Endothelial cell of umbilical vein (primary cell): ENCODE measurements around the gene SP100. TPM values are rescaled to one million over a fixed set of nuclear protein-coding genes. Genes with fewer than 3 reads are reported as not detected.

Experiments used
- BruUV-seq: library from RNA; stranded (reverse); fragments of 400-500 nt; replicated peaks from 2 replicates; lab custom pipeline; 2021; lab: Mats Ljungman, UMichigan
- CTCF ChIA-PET: fragments of 300-600, 350-600 bp; sonication (Branson Sonifier 250); formaldehyde crosslinking; loops from one replicate; lab custom pipeline; 2021; ENCODE audit warnings: antibody characterized with exemption, inconsistent platforms; lab: Charles Lee
- POLR2A ChIA-PET: fragments of 300-600, 350-600 bp; sonication (Branson Sonifier 250); formaldehyde crosslinking; loops from one replicate; lab custom pipeline; 2021; ENCODE audit warnings: antibody characterized with exemption, inconsistent platforms; lab: Charles Lee
- DNase-seq: peaks from one replicate; pipeline ENCODE4 v3.0.0-alpha.2; 2011; ENCODE audit warnings: low read depth, low spot score
- FAIRE-seq: peaks from 2 replicates; lab custom pipeline; 2011; peaks lifted over from hg19 to GRCh38; lab: Jason Lieb, UNC
- H2AFZ ChIP-seq: 2 replicates; pipeline ENCODE4 v1.6.0; 2012; ENCODE audit warnings: low read depth, low read length, control low read depth, inconsistent platforms
- H3K27ac ChIP-seq: 2 replicates; pipeline ENCODE4 v1.5.1; 2011; ENCODE audit warnings: low read depth, mild to moderate bottlenecking, control low read depth, low read length, moderate library complexity; ENCODE audit not compliant: insufficient read depth
- H3K27me3 ChIP-seq, 2 experiments: 2 replicates each; pipeline versions ENCODE4 v1.6.0 to v1.6.1; 2011; ENCODE audit warnings: low read length in 2 of 2, mixed read lengths in 1 of 2; ENCODE audit not compliant: control insufficient read depth in 2 of 2, insufficient read depth in 2 of 2
- H3K36me3 ChIP-seq, 2 experiments: 2 replicates in 1 of 2; 3 replicates in 1 of 2; pipeline ENCODE4 v1.5.1; 2011; ENCODE audit warnings: low read length in 2 of 2, mild to moderate bottlenecking in 1 of 2, moderate library complexity in 1 of 2; ENCODE audit not compliant: control insufficient read depth in 2 of 2, insufficient read depth in 2 of 2; ENCODE audit errors: extremely low read depth in 1 of 2
- H3K4me1 ChIP-seq: 3 replicates; pipeline ENCODE4 v1.5.1; 2011; ENCODE audit warnings: mild to moderate bottlenecking, low read length; ENCODE audit not compliant: control insufficient read depth, insufficient read depth; ENCODE audit errors: extremely low read depth
- H3K4me2 ChIP-seq: 2 replicates; pipeline ENCODE4 v1.6.1; 2011; ENCODE audit warnings: low read length, control low read depth, mixed read lengths; ENCODE audit not compliant: insufficient read depth
- H3K4me3 ChIP-seq, 3 experiments: fragments of 200-600 bp in 1 of 3; sonication (generic), shearing (Covaris generic) in 1 of 3; replicated peaks in 1 of 3; 2 replicates each; pipeline ENCODE4 v1.5.1; 2011 to 2016; ENCODE audit warnings: control low read depth in 3 of 3, low read length in 3 of 3, mild to moderate bottlenecking in 2 of 3, inconsistent platforms in 1 of 3, low read depth in 1 of 3, moderate library complexity in 1 of 3; ENCODE audit not compliant: insufficient read depth in 1 of 3
- H3K79me2 ChIP-seq: 2 replicates; pipeline ENCODE4 v1.6.0; 2012; ENCODE audit warnings: low read length, inconsistent platforms; ENCODE audit not compliant: control insufficient read depth, insufficient read depth
- H3K9ac ChIP-seq: replicated peaks from 2 replicates; pipeline ENCODE3; 2011; ENCODE audit warnings: low read length, control low read depth; ENCODE audit not compliant: insufficient read depth; ENCODE audit errors: extremely low read depth
- H3K9me1 ChIP-seq: replicated peaks from 3 replicates; pipeline ENCODE4 v1.6.0; 2011; ENCODE audit warnings: mild to moderate bottlenecking, low read length; ENCODE audit not compliant: control insufficient read depth, insufficient read depth; ENCODE audit errors: extremely low read depth
- H3K9me3 ChIP-seq: replicated peaks from 2 replicates; pipeline ENCODE4 v1.5.1; 2012; ENCODE audit warnings: low read length, inconsistent platforms; ENCODE audit not compliant: control insufficient read depth, insufficient read depth
- H4K20me1 ChIP-seq: replicated peaks from 2 replicates; pipeline ENCODE3; 2011; ENCODE audit warnings: mild to moderate bottlenecking, low read length; ENCODE audit not compliant: control insufficient read depth, insufficient read depth; ENCODE audit errors: extremely low read depth
- EZH2 ChIP-seq: IDR thresholded peaks from 2 replicates; pipeline ENCODE4 v1.6.1; 2012; ENCODE audit warnings: borderline replicate concordance, low read depth, mild to moderate bottlenecking, moderate library complexity, low read length, inconsistent platforms; ENCODE audit not compliant: severe bottlenecking
- FOS ChIP-seq: IDR thresholded peaks from 2 replicates; pipeline ENCODE4 v1.6.1; 2011; ENCODE audit warnings: mild to moderate bottlenecking, low read length, moderate library complexity, borderline replicate concordance; ENCODE audit not compliant: insufficient read depth
- GATA2 ChIP-seq: IDR thresholded peaks from 2 replicates; pipeline ENCODE4 v1.7.0; 2011; ENCODE audit warnings: low read depth, mild to moderate bottlenecking, moderate library complexity, mixed read lengths, low read length; ENCODE audit not compliant: insufficient read length, insufficient read depth
- JUN ChIP-seq: IDR thresholded peaks from 2 replicates; pipeline ENCODE4 v1.6.1; 2011; ENCODE audit warnings: borderline replicate concordance, low read depth; ENCODE audit not compliant: insufficient read length, insufficient read depth
- MYC ChIP-seq: IDR thresholded peaks from one replicate; pipeline ENCODE4 v1.6.1; 2011; ENCODE audit warnings: mild to moderate bottlenecking, low read depth, low read length
- POLR2A ChIP-seq: IDR thresholded peaks from 2 replicates; pipeline ENCODE4 v1.6.1; 2012; ENCODE audit warnings: low read depth, mild to moderate bottlenecking, control low read depth, low read length
- POLR2AphosphoS5 ChIP-seq: IDR thresholded peaks from 2 replicates; pipeline ENCODE4 v1.6.1; 2012; ENCODE audit warnings: low read depth, mild to moderate bottlenecking, control low read depth, low read length, moderate library complexity; ENCODE audit not compliant: insufficient read depth
- dilution Hi-C: fragments of 300-500 bp; cut with MboI; formaldehyde crosslinking; loops from one replicate; pipeline ENCODE4 v1.15.0; 2019; ENCODE audit warnings: low sequenced_read_pairs; ENCODE audit not compliant: extremely low pct_ligation_motif_present
- intact Hi-C: fragments of 100-400 bp; cut with micrococcal nuclease; formaldehyde crosslinking; loops from one replicate; pipeline ENCODE4 v1.10.0; 2022
- polyA plus RNA-seq, 4 experiments: library from polyadenylated mRNA; depleted of rRNA in 3 of 4; stranded (reverse) in 3 of 4; unstranded in 1 of 4; fragments of >200 nt; gene quantifications; 2 replicates each; pipeline versions ENCODE4 v1.2.1 to v1.2.3, GENCODE V29; 2011 to 2012; ENCODE audit warnings: missing spikeins in 1 of 4
- total RNA-seq: library from RNA; stranded (reverse); gene quantifications from 2 replicates; pipeline ENCODE4 v1.2.3, GENCODE V29; 2021
- TF ChIP-seq, protein P1 (sequence below): IDR thresholded peaks from 2 replicates; pipeline ENCODE4 v1.6.1; 2011; ENCODE audit not compliant: insufficient read depth, insufficient read length
- TF ChIP-seq, protein P2 (sequence below), 2 donors: IDR thresholded peaks; 1 replicate in 1 of 2; 2 replicates in 1 of 2; pipeline ENCODE4 v1.5.1; 2011; ENCODE audit warnings: low read length in 2 of 2, mild to moderate bottlenecking in 2 of 2, moderate library complexity in 2 of 2, control low read depth in 1 of 2, inconsistent platforms in 1 of 2, low read depth in 1 of 2; ENCODE audit not compliant: insufficient read depth in 1 of 2; ENCODE audit errors: extremely low read depth in 1 of 2

Gene SP100
- total and polyA plus RNA-seq, 2 donors (not counting 3 experiments of a cell fraction or from before 2014, with no cell fraction given) = 33.7 to 108 TPM

DNA sequence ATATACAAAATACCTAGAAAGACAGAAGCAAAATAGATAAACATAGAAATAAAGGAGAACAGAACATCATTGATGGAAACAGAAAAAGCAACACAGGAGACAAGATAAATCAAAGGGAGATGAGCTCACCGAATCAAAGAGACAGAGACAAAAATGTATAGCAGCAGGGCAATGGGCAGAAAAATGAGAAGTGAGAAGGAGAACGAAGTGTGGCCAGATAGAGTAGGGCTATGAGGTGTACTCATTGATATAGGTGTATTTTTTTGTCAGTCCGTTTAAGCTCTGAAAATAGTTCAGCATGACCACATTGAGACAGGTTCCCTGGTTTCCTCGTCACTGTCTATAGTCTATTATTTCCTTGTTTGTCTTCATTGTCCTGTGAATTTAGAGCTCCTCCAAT lies 55.1 kb downstream of the SP100 start:
- intact Hi-C loops (no loop called here), dilution Hi-C loops (no loop called here)
- Histone ChIP-seq H3K27me3 (no peaks in the 10 kb centered on the region), H3K9ac (no peak overlapping the region), H4K20me1 (no peaks in the 10 kb centered on the region), H3K4me3 (no peak overlapping the region), H3K9me1 (no peaks in the 10 kb centered on the region), H2AFZ (no peak overlapping the region), H3K9me3 (no peaks in the 10 kb centered on the region), H3K36me3 (peaks cover 18 to 23% of the 10 kb centered on the region in 2 experiments), H3K27ac (no peak overlapping the region), H3K79me2 (no peaks in the 10 kb centered on the region), H3K4me1 (no peaks in the 10 kb centered on the region), H3K4me2 (no peak overlapping the region)
- DNase-seq (no peak), FAIRE-seq (no peak)
- CTCF ChIA-PET = no interaction called here
- POLR2A ChIA-PET = no interaction called here
- TF ChIP-seq JUN (no peak), MYC (no peak), POLR2AphosphoS5 (no peak), EZH2 (no peak), FOS (no peak), POLR2A (no peak), GATA2 (no peak)
- TF ChIP-seq, protein P1, sequence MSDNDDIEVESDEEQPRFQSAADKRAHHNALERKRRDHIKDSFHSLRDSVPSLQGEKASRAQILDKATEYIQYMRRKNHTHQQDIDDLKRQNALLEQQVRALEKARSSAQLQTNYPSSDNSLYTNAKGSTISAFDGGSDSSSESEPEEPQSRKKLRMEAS = no peak
- TF ChIP-seq, protein P2, sequence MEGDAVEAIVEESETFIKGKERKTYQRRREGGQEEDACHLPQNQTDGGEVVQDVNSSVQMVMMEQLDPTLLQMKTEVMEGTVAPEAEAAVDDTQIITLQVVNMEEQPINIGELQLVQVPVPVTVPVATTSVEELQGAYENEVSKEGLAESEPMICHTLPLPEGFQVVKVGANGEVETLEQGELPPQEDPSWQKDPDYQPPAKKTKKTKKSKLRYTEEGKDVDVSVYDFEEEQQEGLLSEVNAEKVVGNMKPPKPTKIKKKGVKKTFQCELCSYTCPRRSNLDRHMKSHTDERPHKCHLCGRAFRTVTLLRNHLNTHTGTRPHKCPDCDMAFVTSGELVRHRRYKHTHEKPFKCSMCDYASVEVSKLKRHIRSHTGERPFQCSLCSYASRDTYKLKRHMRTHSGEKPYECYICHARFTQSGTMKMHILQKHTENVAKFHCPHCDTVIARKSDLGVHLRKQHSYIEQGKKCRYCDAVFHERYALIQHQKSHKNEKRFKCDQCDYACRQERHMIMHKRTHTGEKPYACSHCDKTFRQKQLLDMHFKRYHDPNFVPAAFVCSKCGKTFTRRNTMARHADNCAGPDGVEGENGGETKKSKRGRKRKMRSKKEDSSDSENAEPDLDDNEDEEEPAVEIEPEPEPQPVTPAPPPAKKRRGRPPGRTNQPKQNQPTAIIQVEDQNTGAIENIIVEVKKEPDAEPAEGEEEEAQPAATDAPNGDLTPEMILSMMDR (IDR thresholded peaks at IDR 0.05; ENCODE audit: extremely low read depth in 1 of 2, insufficient read depth in 1 of 2, low read depth in 1 of 2, low read length in 2 of 2) = no peak
- no TSS peak for BruUV-seq
